Ectodermal cell (in vitro differentiated cells): ENCODE measurements around the gene SCN5A.

Experiments
- H3K27ac ChIP-seq: 2 replicates; pipeline ENCODE4 v1.7.0; 2013; ENCODE audit warnings: mild to moderate bottlenecking, low read depth, low read length; ENCODE audit not compliant: insufficient read depth, poor library complexity, severe bottlenecking
- H3K27me3 ChIP-seq: 2 replicates; pipeline ENCODE4 v1.7.0; 2013; ENCODE audit warnings: mild to moderate bottlenecking, low read length; ENCODE audit not compliant: insufficient read depth, control insufficient read depth, poor library complexity, severe bottlenecking
- H3K36me3 ChIP-seq: one replicate; pipeline ENCODE4 v1.7.0; 2013; ENCODE audit warnings: low read length; ENCODE audit not compliant: control insufficient read depth, insufficient read depth
- H3K4me1 ChIP-seq: one replicate; pipeline ENCODE4 v1.7.0; 2013; ENCODE audit warnings: low read length; ENCODE audit not compliant: control insufficient read depth, insufficient read depth
- H3K4me3 ChIP-seq: 2 replicates; pipeline ENCODE4 v1.7.0; 2013; ENCODE audit warnings: low read depth, low read length, control low read depth; ENCODE audit not compliant: insufficient read depth
- H3K9me3 ChIP-seq: 2 replicates; pipeline ENCODE4 v1.7.0; 2013; ENCODE audit warnings: mild to moderate bottlenecking, low read length, moderate library complexity; ENCODE audit not compliant: control insufficient read depth
- WGBS, 2 experiments: methylation state at CpG; one replicate each; pipeline ENCODE4 v1.1.7; 2013; ENCODE audit warnings: missing lambda C conversion rate in 2 of 2; 5-methylcytosine and 5-hydroxymethylcytosine counted together

Gene SCN5A

DNA sequence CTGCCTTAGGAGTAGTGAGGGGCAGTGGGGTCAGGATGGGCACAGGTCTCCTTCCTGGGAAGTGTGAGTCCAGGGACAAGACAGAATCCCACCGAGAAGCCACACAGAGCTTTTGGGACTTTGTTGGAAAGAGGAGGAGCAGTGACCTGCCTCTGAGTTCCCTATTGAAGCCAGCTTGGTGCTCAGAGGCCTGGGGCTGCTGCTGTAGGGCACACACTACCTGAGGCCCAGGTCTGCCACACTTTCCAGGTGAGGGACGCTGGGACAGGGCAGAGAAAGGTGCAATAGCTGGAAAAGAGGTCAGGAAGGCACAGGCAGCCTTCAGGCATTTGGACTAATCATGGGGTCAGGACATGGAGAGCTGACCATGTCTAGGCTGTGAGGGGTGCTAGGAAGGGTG lies 67.7 kb downstream of the SCN5A start:
- Histone ChIP-seq H3K36me3 (no peaks in the 10 kb centered on the region), H3K27ac (no peak overlapping the region), H3K4me1 (no peaks in the 10 kb centered on the region), H3K27me3 (no peaks in the 10 kb centered on the region), H3K4me3 (no peak overlapping the region), H3K9me3 (no peaks in the 10 kb centered on the region)
- WGBS, 2 experiments, result 91 to 93% methylated on average over 2 of the region's 2 CpGs

DNA sequence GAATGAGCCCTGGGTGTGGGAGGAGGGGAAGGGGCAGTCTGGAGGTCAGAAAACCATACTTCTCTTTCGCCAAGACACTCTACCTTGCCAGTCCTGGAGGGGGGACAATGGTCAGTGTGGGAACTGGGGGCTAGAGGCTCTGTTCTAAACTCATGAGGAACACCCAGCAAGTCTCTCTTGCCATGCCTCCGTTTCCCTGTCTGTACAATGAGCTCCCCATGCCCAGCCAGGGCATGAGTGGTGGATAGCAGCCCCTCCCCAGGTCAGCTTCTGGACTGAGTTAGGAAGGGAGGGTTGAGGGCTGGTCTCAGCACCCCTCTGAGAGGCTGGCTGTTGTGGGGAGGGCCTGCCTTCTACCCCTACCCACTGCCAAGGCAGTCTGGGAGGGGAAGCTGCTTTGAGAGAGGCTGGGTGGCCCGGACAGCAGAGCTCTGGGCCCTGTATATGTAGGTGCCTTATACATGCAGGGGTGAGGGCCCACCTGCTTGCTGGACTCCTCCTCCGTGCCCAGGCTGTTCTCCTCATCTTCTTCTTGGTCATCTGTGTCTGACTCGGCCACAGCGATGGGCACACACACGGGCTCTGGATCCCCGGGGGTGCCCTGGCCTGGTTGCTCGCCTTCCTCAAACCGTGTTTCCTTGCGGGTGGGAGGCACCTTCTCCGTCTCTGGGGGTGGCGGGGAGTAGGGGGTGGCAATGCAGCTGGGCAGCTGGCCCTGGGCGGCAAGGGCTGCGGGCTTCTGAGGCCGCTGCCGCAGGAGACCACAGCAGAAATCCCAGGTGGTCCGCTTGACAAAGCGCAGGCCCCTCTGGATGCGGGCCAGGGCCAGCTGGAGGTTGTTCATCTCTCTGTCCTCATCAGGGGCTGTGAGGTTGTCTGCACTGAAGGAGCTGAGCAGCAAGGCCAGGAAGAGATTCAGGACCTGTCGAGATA lies 68.8 kb downstream of the SCN5A start:
- H3K4me1 ChIP-seq, result no peaks in the 10 kb centered on the region
- no peaks in the 10 kb centered on the region for H3K36me3 ChIP-seq
- H3K27ac ChIP-seq, result no peak overlapping the region
- WGBS, 2 experiments, result 93 to 95% methylated on average over 21 of the region's 21 CpGs
- no peaks in the 10 kb centered on the region for H3K9me3 ChIP-seq
- no peaks in the 10 kb centered on the region for H3K27me3 ChIP-seq
- no peak overlapping the region for H3K4me3 ChIP-seq

DNA sequence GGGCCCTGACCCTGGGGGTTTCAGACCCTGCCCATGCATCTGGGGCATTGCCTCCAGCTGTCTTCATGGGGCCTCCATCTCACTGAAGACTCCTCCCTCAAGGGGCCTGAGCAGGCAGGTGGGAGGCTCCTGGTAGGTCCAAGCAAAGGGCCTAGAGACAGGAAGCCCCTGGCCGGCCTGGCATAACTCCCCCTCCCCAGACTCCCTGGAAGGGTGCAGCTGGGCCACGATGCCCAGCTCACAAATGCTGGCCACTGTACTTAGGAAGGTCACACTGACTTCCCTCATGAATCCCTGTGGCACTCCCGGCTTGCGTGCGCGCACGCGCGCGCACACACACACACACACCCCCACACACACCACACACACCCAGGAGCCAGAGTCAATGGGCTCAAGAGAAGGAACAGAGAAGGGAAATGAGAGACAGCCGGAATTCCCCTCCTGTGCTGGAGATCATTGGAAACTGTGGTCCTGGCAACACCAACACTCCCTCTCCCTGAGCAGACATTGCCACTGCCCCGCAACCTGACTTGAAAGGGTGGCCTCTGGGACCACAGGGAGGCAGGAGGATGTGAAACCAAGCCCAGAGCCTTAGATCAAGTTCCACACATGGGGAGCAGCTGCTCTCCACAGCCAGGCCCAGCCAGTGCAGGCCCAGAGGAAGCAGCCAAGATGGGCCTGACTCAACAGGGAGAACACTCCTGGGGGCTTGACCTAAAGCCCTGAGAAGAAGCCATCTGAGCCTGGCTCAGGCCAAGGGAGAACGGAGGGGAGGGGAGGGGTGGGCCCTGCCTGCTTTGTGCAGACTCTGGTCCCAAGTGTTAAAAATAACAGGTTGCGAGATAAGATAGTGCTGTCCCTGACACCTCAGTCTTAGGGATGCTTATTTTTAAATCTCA lies 69.7 kb downstream of the SCN5A start:
- Histone ChIP-seq H3K27me3 (no peaks in the 10 kb centered on the region), H3K27ac (no peak overlapping the region), H3K4me3 (no peak overlapping the region), H3K4me1 (no peaks in the 10 kb centered on the region), H3K9me3 (no peaks in the 10 kb centered on the region), H3K36me3 (no peaks in the 10 kb centered on the region)
- WGBS, 2 experiments, result 86 to 92% methylated on average over 14 of the region's 14 CpGs

DNA sequence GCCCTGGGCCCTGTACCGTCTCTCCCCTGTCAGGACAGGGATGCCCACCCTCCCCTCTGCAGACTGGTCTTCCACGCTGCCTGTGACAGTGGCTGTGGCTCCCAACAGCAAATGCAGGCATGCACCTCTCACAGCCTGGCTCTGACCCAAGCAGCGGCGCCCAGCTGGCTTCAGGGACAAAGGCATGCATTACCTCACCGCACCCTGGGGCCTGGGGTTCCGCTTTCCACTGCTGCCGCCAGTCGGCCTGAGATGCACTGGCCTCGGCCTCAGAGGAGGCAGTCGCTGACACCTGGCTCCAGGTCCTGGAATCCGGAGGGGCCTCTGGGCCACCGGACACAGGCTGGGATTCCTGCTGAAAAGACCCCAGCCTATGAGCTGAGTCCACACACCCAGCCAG lies 70.3 kb downstream of the SCN5A start:
- Histone ChIP-seq H3K9me3 (no peaks in the 10 kb centered on the region), H3K4me3 (no peak overlapping the region), H3K27ac (no peak overlapping the region), H3K27me3 (no peaks in the 10 kb centered on the region), H3K36me3 (no peaks in the 10 kb centered on the region), H3K4me1 (no peaks in the 10 kb centered on the region)
- WGBS, 2 experiments, result 65 to 67% methylated on average over 12 of the region's 12 CpGs

DNA sequence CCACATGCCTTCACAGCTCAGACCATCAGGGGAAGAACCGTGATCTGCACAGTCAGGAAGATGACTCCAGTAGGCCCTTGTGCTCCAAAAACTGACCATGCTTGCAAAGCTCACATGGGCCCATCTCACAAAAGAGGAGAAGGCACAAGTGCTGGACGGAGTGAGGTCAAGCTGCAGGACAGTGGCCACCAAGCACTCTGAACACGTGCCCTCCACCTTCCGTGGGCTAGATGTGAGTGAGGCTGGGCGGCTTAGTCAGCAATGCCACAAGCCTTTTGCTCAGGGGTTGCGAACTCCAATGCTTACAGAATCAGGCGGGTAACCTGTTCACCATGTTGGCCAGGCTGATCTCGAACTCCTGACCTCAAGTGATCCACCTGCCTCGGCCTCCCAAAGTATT lies 70.9 kb downstream of the SCN5A start:
- H3K4me3 ChIP-seq, result no peak overlapping the region
- H3K36me3 ChIP-seq, result no peaks in the 10 kb centered on the region
- H3K27ac ChIP-seq, result no peak overlapping the region
- H3K4me1 ChIP-seq, result no peaks in the 10 kb centered on the region
- no peaks in the 10 kb centered on the region for H3K27me3 ChIP-seq
- H3K9me3 ChIP-seq, result no peaks in the 10 kb centered on the region
- 92 to 95% methylated on average over 9 of the region's 9 CpGs for WGBS, 2 experiments

DNA sequence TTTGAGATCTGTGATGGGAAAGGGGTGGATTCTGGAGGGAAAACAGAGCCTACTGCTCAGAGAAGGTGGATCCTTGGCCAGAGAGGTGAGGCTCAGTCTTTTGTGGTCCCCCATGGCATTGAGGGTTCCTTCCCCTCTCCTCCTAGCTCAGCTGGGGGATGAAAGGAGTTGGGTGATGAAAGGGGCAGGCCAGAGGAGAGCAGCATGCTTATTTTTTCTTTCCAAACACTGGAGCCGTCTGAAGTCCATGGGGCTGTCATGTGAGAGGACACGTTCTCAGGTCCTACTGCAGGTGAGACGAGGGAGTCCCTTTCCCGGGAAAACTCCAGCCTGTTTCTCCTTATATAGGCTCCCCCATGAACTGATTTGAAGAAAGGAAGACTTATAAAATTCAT lies 71.4 kb downstream of the SCN5A start:
- 91 to 97% methylated on average over 4 of the region's 4 CpGs for WGBS, 2 experiments
- Histone ChIP-seq H3K27ac (no peak overlapping the region), H3K4me3 (no peak overlapping the region), H3K4me1 (no peaks in the 10 kb centered on the region), H3K36me3 (no peaks in the 10 kb centered on the region), H3K27me3 (no peaks in the 10 kb centered on the region), H3K9me3 (no peaks in the 10 kb centered on the region)

DNA sequence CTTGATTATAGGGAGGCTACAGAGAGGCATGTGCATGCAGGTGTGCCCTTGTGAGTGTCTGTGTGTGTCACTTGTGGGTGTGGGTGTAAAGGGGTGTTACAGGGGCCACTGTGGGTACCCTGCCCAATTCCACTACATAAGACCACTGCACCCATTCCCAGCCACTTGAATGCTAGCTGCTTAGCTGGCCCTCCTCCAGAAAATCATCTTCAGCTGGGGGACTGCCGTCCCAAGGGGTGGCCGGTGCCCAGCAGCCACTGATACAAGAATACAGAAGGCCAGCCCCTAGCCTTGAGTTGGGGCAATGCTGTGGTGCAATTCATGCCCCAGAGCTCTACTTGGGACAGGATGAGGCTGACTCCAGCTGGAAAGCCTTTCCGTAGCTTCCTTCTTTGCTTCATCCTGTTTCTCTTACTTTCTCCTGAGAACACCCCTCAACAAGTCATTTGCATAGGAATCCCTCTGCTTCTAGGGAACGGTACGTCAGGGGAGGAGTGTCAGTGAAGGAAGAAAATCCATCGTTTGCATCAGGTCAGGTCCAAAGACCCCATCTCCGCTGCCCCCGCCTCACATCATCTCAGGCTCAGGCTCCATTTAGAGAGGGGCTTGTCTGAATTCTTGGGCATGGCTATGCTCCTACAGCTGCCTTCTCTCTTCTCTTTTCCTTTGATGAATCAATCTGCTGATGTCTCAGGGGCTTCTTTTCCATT lies 72.0 kb downstream of the SCN5A start:
- 96 to 98% methylated on average over 8 of the region's 8 CpGs for WGBS, 2 experiments
- no peaks in the 10 kb centered on the region for H3K36me3 ChIP-seq

DNA sequence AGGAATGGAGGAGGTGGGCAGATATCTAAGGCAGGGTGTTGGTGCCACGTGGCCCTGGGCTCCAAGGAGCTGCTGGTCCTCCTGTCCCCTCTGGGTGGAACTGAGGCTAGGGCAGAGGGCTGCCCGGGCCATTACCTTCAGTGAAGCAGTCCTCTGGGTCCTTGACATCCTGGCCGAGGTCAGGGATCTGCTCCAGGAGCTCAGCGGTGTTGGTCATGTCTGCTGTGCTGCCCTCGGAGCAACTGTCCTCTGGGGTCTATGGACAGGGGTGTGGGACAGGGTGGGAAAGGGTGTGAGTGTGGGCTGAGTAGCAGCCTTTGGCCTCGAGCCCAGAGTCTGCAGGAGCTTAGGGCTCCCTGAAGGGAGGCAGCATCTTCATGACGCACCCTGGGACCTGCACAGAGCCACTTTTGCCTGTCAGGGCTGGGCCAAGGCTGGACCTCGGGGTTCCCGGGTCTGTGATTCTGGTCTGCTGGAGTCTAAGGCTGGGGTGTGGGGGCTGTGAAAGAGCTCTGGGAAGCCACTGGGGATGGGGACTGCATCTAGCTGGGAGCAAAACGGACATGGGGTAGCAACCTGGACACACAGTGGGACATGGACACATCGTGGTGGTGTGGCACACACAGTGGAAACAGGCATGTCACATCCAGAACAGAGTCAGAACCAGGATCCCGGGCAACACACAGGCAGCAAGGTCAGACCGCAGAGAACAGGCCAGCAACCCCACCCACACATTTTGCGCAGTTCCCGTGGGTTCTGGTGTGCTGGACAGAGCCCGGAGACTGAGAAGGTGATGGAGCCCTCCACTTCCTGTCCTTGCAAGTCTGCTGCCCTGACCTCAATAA lies 72.7 kb downstream of the SCN5A start:
- Histone ChIP-seq H3K27ac (no peak overlapping the region), H3K4me3 (no peak overlapping the region), H3K36me3 (no peaks in the 10 kb centered on the region), H3K27me3 (no peaks in the 10 kb centered on the region), H3K4me1 (no peaks in the 10 kb centered on the region), H3K9me3 (no peaks in the 10 kb centered on the region)
- 93 to 94% methylated on average over 16 of the region's 16 CpGs for WGBS, 2 experiments

More for the DNA sequence above, 72.0 kb downstream of the SCN5A start:
- no peaks in the 10 kb centered on the region for H3K27me3 ChIP-seq
- H3K9me3 ChIP-seq, result no peaks in the 10 kb centered on the region
- H3K4me3 ChIP-seq, result no peak overlapping the region
- no peak overlapping the region for H3K27ac ChIP-seq
- H3K4me1 ChIP-seq, result no peaks in the 10 kb centered on the region

DNA sequence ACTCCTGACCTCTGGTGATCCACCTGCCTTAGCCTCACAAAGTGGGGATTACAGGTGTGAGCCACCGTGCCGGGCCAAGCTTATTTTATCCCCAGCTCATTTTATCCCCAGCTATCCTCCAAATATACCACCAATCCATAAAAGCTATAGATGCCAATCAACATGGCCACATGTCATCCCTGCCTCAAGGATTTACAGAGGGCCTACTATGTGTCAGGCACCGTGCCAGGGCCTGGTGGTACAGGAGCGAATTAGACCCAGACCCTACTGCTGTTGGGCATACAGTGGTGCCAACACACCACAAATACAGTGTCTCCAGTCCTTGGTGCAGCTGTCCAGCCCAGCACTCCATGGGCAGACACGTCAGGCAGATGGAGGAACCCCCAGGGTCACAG lies 73.4 kb downstream of the SCN5A start:
- Histone ChIP-seq H3K4me1 (no peaks in the 10 kb centered on the region), H3K36me3 (no peaks in the 10 kb centered on the region), H3K27ac (no peak overlapping the region), H3K9me3 (no peaks in the 10 kb centered on the region), H3K27me3 (no peaks in the 10 kb centered on the region), H3K4me3 (no peak overlapping the region)
- 95 to 98% methylated on average over 5 of the region's 5 CpGs for WGBS, 2 experiments
